Renal pelvis (tissue), 4 donors: ENCODE data around the gene NR1H4. TPM values are rescaled to one million over a fixed set of nuclear protein-coding genes. Genes with fewer than 3 reads are reported as not detected.
"Not testable (repeated sequence)": the region's sequence is repeated elsewhere in the genome, so short reads cannot be mapped to it uniquely, and the experiment has no call there.

Experiments
- DNase-seq: peaks from one replicate; pipeline ENCODE4 v3.0.0-alpha.2; 2013
- polyA plus RNA-seq, 3 donors: library from polyadenylated mRNA; unstranded; fragments of 120-200 nt; gene quantifications; one replicate each; pipeline ENCODE4 v1.2.1, GENCODE V29; 2013; ENCODE audit not compliant: insufficient read length in 3 of 3

Gene NR1H4
- polyA plus RNA-seq, 3 donors, result 12.2 to 14.2 (median 13.2) TPM

- no peak for DNase-seq
Measured at GRCh38 chr12:100463661-100464060, 10.0 kb upstream of the NR1H4 start.

- DNase-seq, result no peak
Measured at GRCh38 chr12:100464529-100464928, 9.1 kb upstream of the NR1H4 start.

GRCh38 chr12:100468126-100468525 lies 5.5 kb upstream of the NR1H4 start:
- DNase-seq, result no peak

GRCh38 chr12:100472325-100472724 lies 1.3 kb upstream of the NR1H4 start:
- no peak for DNase-seq

GRCh38 chr12:100473050-100473715 lies 483 bp upstream of the NR1H4 start:
- no peak for DNase-seq

- DNase-seq, result no peak
Measured at GRCh38 chr12:100474617-100475016, 951 bp downstream of the NR1H4 start.

GRCh38 chr12:100476013-100476751 lies 2.5 kb downstream of the NR1H4 start:
- DNase-seq, result no peak

GRCh38 chr12:100481021-100481420 lies 7.4 kb downstream of the NR1H4 start:
- no peak for DNase-seq

- no peak for DNase-seq
Measured at GRCh38 chr12:100484183-100484886, 10.7 kb downstream of the NR1H4 start.

GRCh38 chr12:100484891-100485471 lies 11.3 kb downstream of the NR1H4 start:
- no peak for DNase-seq

GRCh38 chr12:100485983-100486382 lies 12.3 kb downstream of the NR1H4 start:
- DNase-seq, result no peak

- no peak for DNase-seq
Measured at GRCh38 chr12:100489251-100489820, 15.7 kb downstream of the NR1H4 start.

- no peak for DNase-seq
Measured at GRCh38 chr12:100490056-100490455, 16.4 kb downstream of the NR1H4 start.

- no peak for DNase-seq
Measured at GRCh38 chr12:100491104-100491503, 17.4 kb downstream of the NR1H4 start.

GRCh38 chr12:100493396-100494012 lies 19.8 kb downstream of the NR1H4 start:
- no peak for DNase-seq

GRCh38 chr12:100494026-100494425 lies 20.4 kb downstream of the NR1H4 start:
- DNase-seq, result no peak

- DNase-seq, result no peak
Measured at GRCh38 chr12:100494538-100494937, 20.9 kb downstream of the NR1H4 start.

GRCh38 chr12:100497105-100497795 lies 23.6 kb downstream of the NR1H4 start:
- DNase-seq, result no peak

- no peak for DNase-seq
Measured at GRCh38 chr12:100498141-100498540, 24.5 kb downstream of the NR1H4 start.

- no peak for DNase-seq
Measured at GRCh38 chr12:100499416-100499815, 25.8 kb downstream of the NR1H4 start.

GRCh38 chr12:100502718-100503117 lies 29.1 kb downstream of the NR1H4 start:
- not testable (repeated sequence) for DNase-seq
